ENCODE measurements around the gene WDR6. TPM values are rescaled to one million over a fixed set of nuclear protein-coding genes. Genes with fewer than 3 reads are reported as not detected.

Gene WDR6
- total RNA-seq, 1 experiment from 2014 or later = 213 TPM

- Mint-ChIP-seq H3K27ac (no peak overlapping the region), H3K4me3 (peak overlapping the region; percentile 92), H3K27me3 (ENCODE audit: low read depth) (no peaks in the 10 kb centered on the region), H3K4me1 (peaks cover 39% of the 10 kb centered on the region), H3K36me3 (peaks cover 57% of the 10 kb centered on the region), H3K9me3 (no peaks in the 10 kb centered on the region)
- TF ChIP-seq KAT7 (CRISPR knock-in tag; IDR thresholded peaks at IDR 0.05; ENCODE audit: borderline replicate concordance) (no peak), NFE2L1 (CRISPR knock-in tag; IDR thresholded peaks at IDR 0.05) (no peak), PRRX2 (CRISPR knock-in tag; IDR thresholded peaks at IDR 0.05) (no peak), ESRRA (CRISPR knock-in tag; IDR thresholded peaks at IDR 0.05; ENCODE audit: borderline replicate concordance) (no peak), TEAD1 (CRISPR knock-in tag; IDR thresholded peaks at IDR 0.05) (no peak), ZSCAN18 (CRISPR knock-in tag; IDR thresholded peaks at IDR 0.05) (no peak), ZNF138 (CRISPR knock-in tag; conservative IDR thresholded peaks at IDR 0.05) (no peak), ZNF416 (CRISPR knock-in tag; IDR thresholded peaks at IDR 0.05) (no peak), STAT6 (CRISPR knock-in tag; conservative IDR thresholded peaks at IDR 0.05; ENCODE audit: low read depth) (no peak), FOXK1 (CRISPR knock-in tag; IDR thresholded peaks at IDR 0.05) (no peak)
- TF ChIP-seq, protein P1, sequence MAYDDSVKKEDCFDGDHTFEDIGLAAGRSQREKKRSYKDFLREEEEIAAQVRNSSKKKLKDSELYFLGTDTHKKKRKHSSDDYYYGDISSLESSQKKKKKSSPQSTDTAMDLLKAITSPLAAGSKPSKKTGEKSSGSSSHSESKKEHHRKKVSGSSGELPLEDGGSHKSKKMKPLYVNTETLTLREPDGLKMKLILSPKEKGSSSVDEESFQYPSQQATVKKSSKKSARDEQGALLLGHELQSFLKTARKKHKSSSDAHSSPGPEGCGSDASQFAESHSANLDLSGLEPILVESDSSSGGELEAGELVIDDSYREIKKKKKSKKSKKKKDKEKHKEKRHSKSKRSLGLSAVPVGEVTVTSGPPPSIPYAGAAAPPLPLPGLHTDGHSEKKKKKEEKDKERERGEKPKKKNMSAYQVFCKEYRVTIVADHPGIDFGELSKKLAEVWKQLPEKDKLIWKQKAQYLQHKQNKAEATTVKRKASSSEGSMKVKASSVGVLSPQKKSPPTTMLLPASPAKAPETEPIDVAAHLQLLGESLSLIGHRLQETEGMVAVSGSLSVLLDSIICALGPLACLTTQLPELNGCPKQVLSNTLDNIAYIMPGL (CRISPR knock-in tag; IDR thresholded peaks at IDR 0.05) = no peak
- TF ChIP-seq, protein P2, sequence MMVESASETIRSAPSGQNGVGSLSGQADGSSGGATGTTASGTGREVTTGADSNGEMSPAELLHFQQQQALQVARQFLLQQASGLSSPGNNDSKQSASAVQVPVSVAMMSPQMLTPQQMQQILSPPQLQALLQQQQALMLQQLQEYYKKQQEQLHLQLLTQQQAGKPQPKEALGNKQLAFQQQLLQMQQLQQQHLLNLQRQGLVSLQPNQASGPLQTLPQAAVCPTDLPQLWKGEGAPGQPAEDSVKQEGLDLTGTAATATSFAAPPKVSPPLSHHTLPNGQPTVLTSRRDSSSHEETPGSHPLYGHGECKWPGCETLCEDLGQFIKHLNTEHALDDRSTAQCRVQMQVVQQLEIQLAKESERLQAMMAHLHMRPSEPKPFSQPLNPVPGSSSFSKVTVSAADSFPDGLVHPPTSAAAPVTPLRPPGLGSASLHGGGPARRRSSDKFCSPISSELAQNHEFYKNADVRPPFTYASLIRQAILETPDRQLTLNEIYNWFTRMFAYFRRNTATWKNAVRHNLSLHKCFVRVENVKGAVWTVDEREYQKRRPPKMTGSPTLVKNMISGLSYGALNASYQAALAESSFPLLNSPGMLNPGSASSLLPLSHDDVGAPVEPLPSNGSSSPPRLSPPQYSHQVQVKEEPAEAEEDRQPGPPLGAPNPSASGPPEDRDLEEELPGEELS (CRISPR knock-in tag; IDR thresholded peaks at IDR 0.05) = no peak
- ChIA-PET POLR2A (interaction anchor here (0.6 to 4.3 kb wide), 4 partner anchors 16 to 110 kb away, joined by 3 to 81 read pairs (median 3); partner anchors contain the start of gene WDR6), CTCF (interaction anchor here (1.1 to 8.2 kb wide), 5 partner anchors 14 to 71 kb away, joined by 3 to 124 read pairs (median 5); partner anchors contain the start of genes P4HTM, QRICH1 and WDR6)
- no peak for DNase-seq (ENCODE audit: low spot score)
- no peak for ATAC-seq
These were observed 16.6 kb downstream of the WDR6 start for GRCh38 chr3:49023775-49024174.

DNA sequence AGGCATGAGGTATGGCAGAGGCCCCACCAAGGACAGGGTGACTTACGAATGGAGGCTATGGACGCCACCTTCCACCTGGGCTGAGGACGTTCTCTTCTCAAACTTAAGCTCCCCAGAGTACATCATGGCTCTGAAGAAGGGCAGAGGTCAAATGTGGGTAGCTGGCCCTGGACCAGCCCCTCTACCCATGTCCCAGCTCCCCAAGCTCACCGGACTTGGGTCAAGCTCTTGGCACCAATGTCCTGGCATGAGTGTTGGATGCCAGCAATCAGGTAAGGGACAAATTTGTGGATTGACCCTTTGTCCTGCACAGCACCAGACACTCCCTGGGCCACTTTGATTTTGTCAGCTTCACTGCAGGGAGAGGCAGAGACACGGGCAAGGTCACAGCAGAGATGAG, 17.3 kb downstream of the WDR6 start:
- ChIA-PET POLR2A (interaction anchor here (0.6 to 1.4 kb wide), 2 partner anchors 36 to 757 kb away, joined by 3 read pairs; no protein-coding TSS in a partner anchor), CTCF (interaction anchor here (1.6 to 6.3 kb wide), 2 partner anchors 14 to 69 kb away, joined by 5 to 124 read pairs; partner anchors contain the start of genes QRICH1 and WDR6)
- H3K27ac Mint-ChIP-seq = no peak overlapping the region
- H3K27me3 Mint-ChIP-seq (ENCODE audit: low read depth) = no peaks in the 10 kb centered on the region
- H3K36me3 Mint-ChIP-seq = peaks cover 57% of the 10 kb centered on the region
- peaks cover 35% of the 10 kb centered on the region for H3K4me1 Mint-ChIP-seq
- no peak for ATAC-seq
- H3K9me3 Mint-ChIP-seq = no peaks in the 10 kb centered on the region
- H3K4me3 Mint-ChIP-seq = no peak overlapping the region
- no peak for DNase-seq (ENCODE audit: low spot score)
- TF ChIP-seq, protein P1 (CRISPR knock-in tag; IDR thresholded peaks at IDR 0.05) = no peak
- TF ChIP-seq ZNF396 (CRISPR knock-in tag; IDR thresholded peaks at IDR 0.05; ENCODE audit: borderline replicate concordance) = no peak
- TF ChIP-seq HMGA2 (CRISPR knock-in tag; IDR thresholded peaks at IDR 0.05) = no peak
- TF ChIP-seq E2F4 (CRISPR knock-in tag; IDR thresholded peaks at IDR 0.05; ENCODE audit: borderline replicate concordance, low read depth) = no peak
- no peak for TF ChIP-seq GRHL2 (CRISPR knock-in tag; IDR thresholded peaks at IDR 0.05; ENCODE audit: insufficient replicate concordance, severe bottlenecking)
- TF ChIP-seq ZNF416 (CRISPR knock-in tag; IDR thresholded peaks at IDR 0.05) = no peak
- TF ChIP-seq FOXP1 (CRISPR knock-in tag; IDR thresholded peaks at IDR 0.05; ENCODE audit: borderline replicate concordance) = no peak
- no peak for TF ChIP-seq CBFB (CRISPR knock-in tag; IDR thresholded peaks at IDR 0.05; ENCODE audit: low read depth)
- TF ChIP-seq, protein P3, sequence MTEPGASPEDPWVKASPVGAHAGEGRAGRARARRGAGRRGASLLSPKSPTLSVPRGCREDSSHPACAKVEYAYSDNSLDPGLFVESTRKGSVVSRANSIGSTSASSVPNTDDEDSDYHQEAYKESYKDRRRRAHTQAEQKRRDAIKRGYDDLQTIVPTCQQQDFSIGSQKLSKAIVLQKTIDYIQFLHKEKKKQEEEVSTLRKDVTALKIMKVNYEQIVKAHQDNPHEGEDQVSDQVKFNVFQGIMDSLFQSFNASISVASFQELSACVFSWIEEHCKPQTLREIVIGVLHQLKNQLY (CRISPR knock-in tag; IDR thresholded peaks at IDR 0.05) = no peak
- TF ChIP-seq ZNF232 (CRISPR knock-in tag; IDR thresholded peaks at IDR 0.05) = no peak
